ENCODE measurements around the gene KCNQ1.

KCNQ1 gene

DNA sequence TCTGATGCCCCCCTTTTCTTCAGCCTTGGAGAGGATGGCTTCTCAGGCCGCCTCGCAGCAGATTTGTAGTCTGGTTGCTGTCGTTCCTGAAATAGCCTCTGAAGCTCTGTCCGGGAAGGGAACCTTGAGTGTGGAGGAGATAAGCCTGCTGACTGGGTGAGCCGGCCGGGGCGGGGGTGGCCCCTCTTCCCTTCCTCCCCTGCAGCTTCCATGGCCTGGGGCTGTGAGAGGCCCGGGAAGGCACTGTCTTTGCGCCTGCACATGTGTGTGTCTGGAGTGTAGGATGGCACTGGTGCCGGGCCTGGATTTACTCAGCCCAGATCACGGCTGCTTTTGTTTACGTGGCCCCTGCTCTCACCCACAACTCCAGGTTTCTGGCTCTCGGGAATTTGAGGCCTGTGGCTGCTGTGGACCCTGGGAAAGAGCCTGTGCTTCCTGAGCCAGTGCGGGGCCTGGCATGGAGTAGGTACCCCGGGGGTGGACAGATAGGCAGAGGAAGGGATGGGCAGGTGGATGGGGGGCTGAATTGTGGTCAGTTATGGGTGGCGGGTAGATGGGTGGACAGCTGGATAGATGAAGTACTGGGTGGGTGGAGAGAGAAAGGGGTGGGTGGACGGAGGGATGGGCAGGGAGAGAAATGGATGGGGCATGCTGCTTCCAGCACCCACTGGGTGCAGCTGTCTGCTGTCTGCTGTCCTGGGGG is 16.6 kb downstream of the KCNQ1 start:
- Histone ChIP-seq H3K4me3 (ENCODE audit: insufficient read depth, low read length, poor library complexity, severe bottlenecking) (peak overlapping the region; percentile 9), H3K27me3 (ENCODE audit: low read length) (no peaks in the 10 kb centered on the region), H3K9me2 (replicated peaks; ENCODE audit: insufficient read depth, low read length) (no peaks in the 10 kb centered on the region), H3K9me3 (ENCODE audit: insufficient read depth, low read length) (no peaks in the 10 kb centered on the region), H3F3A (ENCODE audit: insufficient read depth) (peaks cover 41% of the 10 kb centered on the region), H4K20me1 (ENCODE audit: low read depth, low read length) (no peaks in the 10 kb centered on the region), H3K79me2 (ENCODE audit: insufficient read depth, low read length) (no peaks in the 10 kb centered on the region), H3K4me2 (ENCODE audit: low read depth, low read length, poor library complexity, severe bottlenecking) (peak overlapping the region; percentile 55), H3K36me3 (ENCODE audit: low read length) (no peaks in the 10 kb centered on the region), H3K9ac (ENCODE audit: low read length) (peak overlapping the region; percentile 48), H2AFZ (ENCODE audit: low read depth, low read length, severe bottlenecking) (no peak overlapping the region), H3K27ac (ENCODE audit: low read depth, low read length) (peak overlapping the region; percentile 95)
- no peak for TF ChIP-seq EZH2phosphoT487 (conservative IDR thresholded peaks at IDR 0.05; ENCODE audit: low read length)
- TF ChIP-seq, protein P1, sequence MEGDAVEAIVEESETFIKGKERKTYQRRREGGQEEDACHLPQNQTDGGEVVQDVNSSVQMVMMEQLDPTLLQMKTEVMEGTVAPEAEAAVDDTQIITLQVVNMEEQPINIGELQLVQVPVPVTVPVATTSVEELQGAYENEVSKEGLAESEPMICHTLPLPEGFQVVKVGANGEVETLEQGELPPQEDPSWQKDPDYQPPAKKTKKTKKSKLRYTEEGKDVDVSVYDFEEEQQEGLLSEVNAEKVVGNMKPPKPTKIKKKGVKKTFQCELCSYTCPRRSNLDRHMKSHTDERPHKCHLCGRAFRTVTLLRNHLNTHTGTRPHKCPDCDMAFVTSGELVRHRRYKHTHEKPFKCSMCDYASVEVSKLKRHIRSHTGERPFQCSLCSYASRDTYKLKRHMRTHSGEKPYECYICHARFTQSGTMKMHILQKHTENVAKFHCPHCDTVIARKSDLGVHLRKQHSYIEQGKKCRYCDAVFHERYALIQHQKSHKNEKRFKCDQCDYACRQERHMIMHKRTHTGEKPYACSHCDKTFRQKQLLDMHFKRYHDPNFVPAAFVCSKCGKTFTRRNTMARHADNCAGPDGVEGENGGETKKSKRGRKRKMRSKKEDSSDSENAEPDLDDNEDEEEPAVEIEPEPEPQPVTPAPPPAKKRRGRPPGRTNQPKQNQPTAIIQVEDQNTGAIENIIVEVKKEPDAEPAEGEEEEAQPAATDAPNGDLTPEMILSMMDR (IDR thresholded peaks at IDR 0.05; ENCODE audit: insufficient read depth, low read length, poor library complexity, severe bottlenecking): no peak

DNA sequence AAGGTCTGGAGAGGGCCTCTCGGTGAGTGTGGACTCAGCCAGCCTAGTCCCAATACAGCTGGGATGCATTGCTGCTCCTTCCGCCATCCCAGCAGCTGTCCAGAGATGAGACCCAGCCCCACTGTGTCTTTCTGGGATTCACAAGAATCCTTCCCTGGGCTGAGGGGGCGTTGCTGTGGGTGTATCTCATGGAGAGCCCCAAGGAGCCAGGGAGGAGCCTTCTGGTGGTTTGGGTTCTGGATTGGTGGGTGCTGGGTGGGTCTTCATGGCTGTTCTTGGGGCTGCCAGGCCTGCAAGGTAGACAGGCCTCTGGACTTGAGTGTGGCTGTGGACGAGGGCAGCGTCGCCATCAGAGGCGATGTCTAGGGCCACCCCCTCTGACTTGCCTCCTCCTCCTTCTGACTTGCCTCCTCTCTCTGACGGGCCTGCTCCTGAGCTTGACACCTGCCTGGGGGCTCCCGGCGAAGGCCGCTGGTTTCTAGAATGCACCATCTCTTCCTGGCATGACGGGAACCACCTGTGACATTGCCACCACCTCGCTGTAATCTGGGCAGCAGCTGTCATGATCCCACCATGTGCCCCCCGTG is 17.2 kb downstream of the KCNQ1 start:
- peaks cover 41% of the 10 kb centered on the region for H3F3A ChIP-seq (ENCODE audit: insufficient read depth)
- no peak overlapping the region for H2AFZ ChIP-seq (ENCODE audit: low read depth, low read length, severe bottlenecking)
- peak overlapping the region; percentile 95 for H3K27ac ChIP-seq (ENCODE audit: low read depth, low read length)
- H3K4me2 ChIP-seq (ENCODE audit: low read depth, low read length, poor library complexity, severe bottlenecking): peak overlapping the region; percentile 55
- no peaks in the 10 kb centered on the region for H3K27me3 ChIP-seq (ENCODE audit: low read length)
- no peaks in the 10 kb centered on the region for H3K9me3 ChIP-seq (ENCODE audit: insufficient read depth, low read length)
- no peak for TF ChIP-seq EZH2phosphoT487 (conservative IDR thresholded peaks at IDR 0.05; ENCODE audit: low read length)
- TF ChIP-seq, protein P1 (IDR thresholded peaks at IDR 0.05; ENCODE audit: insufficient read depth, low read length, poor library complexity, severe bottlenecking): no peak
- peak overlapping the region; percentile 48; the same call in 1 of the 2 replicates for H3K9ac ChIP-seq (ENCODE audit: low read length)
- no peaks in the 10 kb centered on the region for H3K9me2 ChIP-seq (replicated peaks; ENCODE audit: insufficient read depth, low read length)
- no peaks in the 10 kb centered on the region for H4K20me1 ChIP-seq (ENCODE audit: low read depth, low read length)
- no peaks in the 10 kb centered on the region for H3K79me2 ChIP-seq (ENCODE audit: insufficient read depth, low read length)
- no peak overlapping the region for H3K4me3 ChIP-seq (ENCODE audit: insufficient read depth, low read length, poor library complexity, severe bottlenecking)
- H3K36me3 ChIP-seq (ENCODE audit: low read length): no peaks in the 10 kb centered on the region

DNA sequence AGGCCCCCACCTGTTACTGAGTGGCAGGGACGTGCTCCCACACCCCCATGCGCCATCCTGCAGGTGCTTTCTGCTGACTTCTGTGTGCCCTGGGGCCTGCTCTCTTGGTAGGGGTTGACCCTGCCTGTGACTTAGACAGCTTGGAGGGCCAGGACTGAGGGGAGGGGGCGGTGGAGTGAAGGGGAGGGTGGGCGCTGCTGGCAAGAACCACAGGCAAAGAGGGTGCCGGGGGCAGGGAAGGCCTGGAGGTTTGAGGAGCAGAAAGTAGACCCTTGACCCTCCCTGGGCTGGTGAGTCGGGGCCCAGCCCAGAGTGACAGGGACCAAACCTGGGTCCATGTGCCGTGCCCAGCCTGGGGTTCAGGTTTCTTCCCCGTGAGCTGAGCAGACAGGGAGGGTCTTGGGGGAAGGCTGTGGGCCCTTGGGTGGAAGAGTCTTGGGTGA is 17.8 kb downstream of the KCNQ1 start:
- Histone ChIP-seq H3K27ac (ENCODE audit: low read depth, low read length) (peak overlapping the region; percentile 95), H3K9me3 (ENCODE audit: insufficient read depth, low read length) (no peaks in the 10 kb centered on the region), H4K20me1 (ENCODE audit: low read depth, low read length) (no peaks in the 10 kb centered on the region), H3K79me2 (ENCODE audit: insufficient read depth, low read length) (no peaks in the 10 kb centered on the region), H3F3A (ENCODE audit: insufficient read depth) (peaks cover 41% of the 10 kb centered on the region), H3K4me2 (ENCODE audit: low read depth, low read length, poor library complexity, severe bottlenecking) (peak overlapping the region; percentile 46), H3K36me3 (ENCODE audit: low read length) (no peaks in the 10 kb centered on the region), H3K27me3 (ENCODE audit: low read length) (no peaks in the 10 kb centered on the region), H3K4me3 (ENCODE audit: insufficient read depth, low read length, poor library complexity, severe bottlenecking) (peak overlapping the region; percentile 7), H3K9ac (ENCODE audit: low read length) (peak overlapping the region; percentile 22), H3K9me2 (replicated peaks; ENCODE audit: insufficient read depth, low read length) (no peaks in the 10 kb centered on the region), H2AFZ (ENCODE audit: low read depth, low read length, severe bottlenecking) (no peak overlapping the region)
- no peak for TF ChIP-seq EZH2phosphoT487 (conservative IDR thresholded peaks at IDR 0.05; ENCODE audit: low read length)
- TF ChIP-seq, protein P1 (IDR thresholded peaks at IDR 0.05; ENCODE audit: insufficient read depth, low read length, poor library complexity, severe bottlenecking): no peak
